BE2C (cell line): ENCODE results near the gene CWF19L2.
"Not testable (repeated sequence)": the region's sequence is repeated elsewhere in the genome, so short reads cannot be mapped to it uniquely, and the experiment has no call there.

ENCODE experiments used
- DNase-seq: peaks from one replicate; pipeline ENCODE4 v3.0.0-alpha.2; 2020
- H3K27me3 ChIP-seq: fragments of 250-450 bp; sonication (Bioruptor Pico); 2 replicates; pipeline ENCODE4 v1.5.1; 2020; ENCODE audit warnings: mild to moderate bottlenecking
- H3K36me3 ChIP-seq: fragments of 250-450 bp; sonication (Bioruptor Pico); 2 replicates; pipeline ENCODE4 v1.5.1; 2020; ENCODE audit warnings: mild to moderate bottlenecking
- H3K4me1 ChIP-seq: fragments of 250-450 bp; sonication (Bioruptor Pico); 2 replicates; pipeline ENCODE4 v1.5.1; 2020
- H3K4me3 ChIP-seq: 2 replicates; pipeline ENCODE4 v1.5.1; 2011; ENCODE audit warnings: low read depth, low read length
- H3K9me3 ChIP-seq: fragments of 250-450 bp; sonication (Bioruptor Pico); 2 replicates; pipeline ENCODE4 v1.5.1; 2020
- TF ChIP-seq, protein P1 (sequence below): IDR thresholded peaks from 2 replicates; pipeline ENCODE4 v1.5.1; 2012; ENCODE audit warnings: mild to moderate bottlenecking, low read depth, low read length

CWF19L2 gene

DNA sequence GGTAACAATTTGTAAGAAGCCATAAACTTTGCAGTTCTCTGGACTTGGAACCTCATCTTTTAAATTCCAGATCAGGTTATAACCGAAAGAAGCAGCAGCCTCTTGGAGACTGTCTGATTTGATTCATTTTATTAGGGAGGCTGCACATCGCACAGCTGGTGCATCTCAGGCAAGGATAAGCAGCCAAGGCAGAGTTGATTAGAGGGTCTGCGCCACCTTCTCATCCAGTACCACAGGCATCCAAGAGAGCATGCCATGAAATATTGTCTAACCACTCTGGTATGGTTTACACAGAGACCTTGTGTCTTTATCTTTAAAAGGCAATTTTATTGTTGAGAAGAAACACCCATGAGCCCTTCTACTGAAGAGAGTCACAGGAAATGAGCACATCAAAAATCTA, 16.2 kb upstream of the CWF19L2 start:
- no peaks in the 10 kb centered on the region for H3K9me3 ChIP-seq
- DNase-seq: no peak
- H3K36me3 ChIP-seq: no peaks in the 10 kb centered on the region
- H3K4me3 ChIP-seq: no peak overlapping the region
- peaks cover 28% of the 10 kb centered on the region for H3K27me3 ChIP-seq
- TF ChIP-seq, protein P1, sequence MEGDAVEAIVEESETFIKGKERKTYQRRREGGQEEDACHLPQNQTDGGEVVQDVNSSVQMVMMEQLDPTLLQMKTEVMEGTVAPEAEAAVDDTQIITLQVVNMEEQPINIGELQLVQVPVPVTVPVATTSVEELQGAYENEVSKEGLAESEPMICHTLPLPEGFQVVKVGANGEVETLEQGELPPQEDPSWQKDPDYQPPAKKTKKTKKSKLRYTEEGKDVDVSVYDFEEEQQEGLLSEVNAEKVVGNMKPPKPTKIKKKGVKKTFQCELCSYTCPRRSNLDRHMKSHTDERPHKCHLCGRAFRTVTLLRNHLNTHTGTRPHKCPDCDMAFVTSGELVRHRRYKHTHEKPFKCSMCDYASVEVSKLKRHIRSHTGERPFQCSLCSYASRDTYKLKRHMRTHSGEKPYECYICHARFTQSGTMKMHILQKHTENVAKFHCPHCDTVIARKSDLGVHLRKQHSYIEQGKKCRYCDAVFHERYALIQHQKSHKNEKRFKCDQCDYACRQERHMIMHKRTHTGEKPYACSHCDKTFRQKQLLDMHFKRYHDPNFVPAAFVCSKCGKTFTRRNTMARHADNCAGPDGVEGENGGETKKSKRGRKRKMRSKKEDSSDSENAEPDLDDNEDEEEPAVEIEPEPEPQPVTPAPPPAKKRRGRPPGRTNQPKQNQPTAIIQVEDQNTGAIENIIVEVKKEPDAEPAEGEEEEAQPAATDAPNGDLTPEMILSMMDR: no peak
- H3K4me1 ChIP-seq: no peaks in the 10 kb centered on the region

DNA sequence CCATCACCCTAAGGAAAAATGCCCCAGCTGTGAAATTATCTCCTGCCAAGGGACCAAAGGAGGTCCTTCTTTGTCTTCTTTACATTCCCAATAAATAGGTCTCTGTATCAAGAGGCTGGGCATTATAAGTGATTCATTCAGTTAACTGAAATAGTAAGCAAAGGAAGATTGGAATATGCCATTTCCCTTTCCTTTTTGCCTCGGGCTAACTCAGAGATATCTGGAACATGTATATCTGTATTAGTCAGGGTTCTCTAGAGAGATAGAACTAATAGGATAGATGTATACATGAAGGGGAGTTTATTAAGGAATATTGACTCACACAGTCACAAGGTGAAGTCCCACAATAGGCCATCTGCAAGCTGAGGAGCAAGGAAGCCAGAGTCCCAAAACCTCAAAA, 15.3 kb upstream of the CWF19L2 start:
- Histone ChIP-seq H3K9me3 (no peaks in the 10 kb centered on the region), H3K27me3 (peaks cover 28% of the 10 kb centered on the region), H3K4me1 (no peaks in the 10 kb centered on the region), H3K4me3 (no peak overlapping the region), H3K36me3 (no peaks in the 10 kb centered on the region)
- no peak for DNase-seq
- TF ChIP-seq, protein P1: no peak

GRCh38 chr11:107468596-107468995, 11.0 kb upstream of the CWF19L2 start:
- no peaks in the 10 kb centered on the region for H3K36me3 ChIP-seq
- no peaks in the 10 kb centered on the region for H3K9me3 ChIP-seq
- peak; percentile 56 for DNase-seq
- no peaks in the 10 kb centered on the region for H3K4me1 ChIP-seq
- TF ChIP-seq, protein P1: no peak
- no peak overlapping the region for H3K4me3 ChIP-seq
- peaks cover 23% of the 10 kb centered on the region for H3K27me3 ChIP-seq

DNA sequence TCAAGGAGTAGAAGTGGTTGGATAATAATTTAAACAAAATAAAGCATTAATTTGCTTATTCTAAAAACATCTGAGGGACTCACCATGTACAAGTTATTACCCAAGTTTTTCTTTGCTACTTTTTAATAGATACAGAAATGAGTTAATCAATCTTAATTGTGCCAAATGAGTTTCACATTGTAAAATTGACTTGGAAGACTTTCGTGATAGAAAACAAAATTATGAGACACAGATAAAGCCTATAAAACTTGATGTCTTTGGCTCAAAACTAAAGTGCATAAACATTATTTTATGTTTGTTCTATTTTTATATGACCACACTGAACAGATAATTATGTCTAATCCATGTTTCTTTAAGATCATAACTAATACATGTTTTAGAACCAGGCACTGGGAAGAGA, 10.1 kb upstream of the CWF19L2 start:
- H3K4me1 ChIP-seq: no peaks in the 10 kb centered on the region
- TF ChIP-seq, protein P1: no peak

GRCh38 chr11:107466275-107466866, 8.7 kb upstream of the CWF19L2 start:
- not testable (repeated sequence) for H3K9me3 ChIP-seq, H3K36me3 ChIP-seq, DNase-seq

More for the DNA sequence above, 10.1 kb upstream of the CWF19L2 start:
- Histone ChIP-seq H3K4me3 (no peak overlapping the region), H3K36me3 (no peaks in the 10 kb centered on the region), H3K27me3 (peaks cover 26% of the 10 kb centered on the region), H3K9me3 (no peaks in the 10 kb centered on the region)
- DNase-seq: no peak

GRCh38 chr11:107457205-107457557, 444 bp downstream of the CWF19L2 start:
- TF ChIP-seq, protein P1: no peak
- peaks cover 6% of the 10 kb centered on the region for H3K36me3 ChIP-seq
- no peaks in the 10 kb centered on the region for H3K9me3 ChIP-seq
- no peaks in the 10 kb centered on the region for H3K4me1 ChIP-seq
- H3K27me3 ChIP-seq: no peaks in the 10 kb centered on the region
- H3K4me3 ChIP-seq: peak overlapping the region; percentile 73
- DNase-seq: no peak

More at GRCh38 chr11:107466275-107466866, 8.7 kb upstream of the CWF19L2 start:
- H3K4me1 ChIP-seq, H3K4me3 ChIP-seq: not testable (repeated sequence)
- H3K27me3 ChIP-seq: peaks cover 31% of the 10 kb centered on the region
